Spinal cord (tissue), 10 donors: ENCODE data around the gene MAP1B. TPM values are rescaled to one million over a fixed set of nuclear protein-coding genes. Genes with fewer than 3 reads are reported as not detected.
A peak's percentile ranks its signal among the peaks of the same experiment; 100 is the strongest.

Experiments used
- DNase-seq, 6 donors: peaks; one replicate each; pipeline versions ENCODE4 v3.0.0 to v3.0.0-alpha.2; 2013 to 2015; ENCODE audit warnings: low spot score in 6 of 6, low read depth in 4 of 6
- H3K27ac ChIP-seq: one replicate; pipeline ENCODE4 v1.5.1; 2013; ENCODE audit warnings: low read depth, low read length, control low read depth
- H3K27me3 ChIP-seq: one replicate; pipeline ENCODE4 v1.6.1; 2013; ENCODE audit warnings: low read length; ENCODE audit not compliant: control insufficient read depth, insufficient read depth
- H3K36me3 ChIP-seq: one replicate; pipeline ENCODE4 v1.6.1; 2013; ENCODE audit warnings: low read length; ENCODE audit not compliant: control insufficient read depth, insufficient read depth
- H3K4me1 ChIP-seq: one replicate; pipeline ENCODE4 v1.6.1; 2013; ENCODE audit warnings: low read length; ENCODE audit not compliant: control insufficient read depth, insufficient read depth
- H3K4me3 ChIP-seq: one replicate; pipeline ENCODE4 v1.5.1; 2013; ENCODE audit warnings: low read depth, low read length, control low read depth
- H3K9me3 ChIP-seq: one replicate; pipeline ENCODE4 v1.6.1; 2013; ENCODE audit warnings: low read length; ENCODE audit not compliant: control insufficient read depth, insufficient read depth
- WGBS: methylation state at CpG from one replicate; pipeline ENCODE4 v1.1.5; 2013; ENCODE audit warnings: missing lambda C conversion rate; ENCODE audit not compliant: insufficient coverage; 5-methylcytosine and 5-hydroxymethylcytosine counted together
- polyA plus RNA-seq, 2 donors: library from polyadenylated mRNA; unstranded; fragments of 120-200 nt; gene quantifications; one replicate each; pipeline ENCODE4 v1.2.1, GENCODE V29; 2013; ENCODE audit not compliant: insufficient read length in 2 of 2
- total RNA-seq, 2 donors: library from RNA; depleted of rRNA in 1 of 2; stranded (reverse); fragments of 120-200 nt in 1 of 2; fragments of >200 nt in 1 of 2; gene quantifications; one replicate each; pipeline versions ENCODE4 v1.2.3 to v1.2.4, GENCODE V29; 2013 to 2014
- donor health status: healthy.

The MAP1B gene
- total and polyA plus RNA-seq, 4 donors: 200 to 506 (median 407) TPM

DNA sequence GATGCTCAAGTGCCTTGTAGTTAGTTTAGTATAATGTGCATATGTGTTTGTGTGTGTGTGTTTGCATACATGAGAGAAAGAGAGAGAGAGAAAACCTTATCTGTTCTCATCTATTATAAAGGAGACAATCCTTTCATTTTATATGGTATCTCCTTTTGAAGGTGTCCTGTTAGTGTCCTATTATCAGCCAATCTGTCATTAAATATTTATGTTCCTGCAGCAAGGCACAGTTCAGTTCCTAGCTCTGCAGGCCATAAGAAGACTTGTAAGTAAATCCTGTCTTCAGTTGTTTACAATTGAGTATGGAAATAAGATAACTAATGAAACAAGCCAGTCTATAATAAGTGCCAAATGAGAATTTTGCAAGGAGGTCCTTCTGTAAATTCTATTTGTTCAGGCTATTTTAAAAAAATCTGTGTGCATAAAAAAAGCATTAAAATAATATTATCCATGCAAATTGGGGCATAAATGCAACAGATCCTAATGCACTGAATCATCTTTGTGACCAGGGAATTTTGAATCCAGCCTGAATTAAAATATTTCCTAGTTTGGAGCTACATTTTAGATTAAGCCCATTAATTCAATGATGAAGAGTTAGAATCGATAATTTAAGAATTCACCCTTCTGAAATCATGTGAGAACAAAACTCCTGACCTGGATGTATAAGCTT lies 18.1 kb downstream of the MAP1B start:
- peaks cover 15% of the 10 kb centered on the region for H3K4me1 ChIP-seq
- no peaks in the 10 kb centered on the region for H3K36me3 ChIP-seq
- H3K9me3 ChIP-seq: no peaks in the 10 kb centered on the region
- H3K4me3 ChIP-seq: no peak overlapping the region
- H3K27me3 ChIP-seq: no peaks in the 10 kb centered on the region
- H3K27ac ChIP-seq: no peak overlapping the region
- no peak for DNase-seq
- no CpG with 5 or more reads among the region's 1 CpG for WGBS

- no peaks in the 10 kb centered on the region for H3K9me3 ChIP-seq
- 0% methylated on average over 1 of the region's 1 CpG for WGBS
- H3K4me1 ChIP-seq: peaks cover 8% of the 10 kb centered on the region
- DNase-seq: no peak
- no peaks in the 10 kb centered on the region for H3K27me3 ChIP-seq
- H3K36me3 ChIP-seq: no peaks in the 10 kb centered on the region
- no peak overlapping the region for H3K4me3 ChIP-seq
- H3K27ac ChIP-seq: no peak overlapping the region
These were observed 18.8 kb downstream of the MAP1B start for GRCh38 chr5:72125941-72126620.

DNA sequence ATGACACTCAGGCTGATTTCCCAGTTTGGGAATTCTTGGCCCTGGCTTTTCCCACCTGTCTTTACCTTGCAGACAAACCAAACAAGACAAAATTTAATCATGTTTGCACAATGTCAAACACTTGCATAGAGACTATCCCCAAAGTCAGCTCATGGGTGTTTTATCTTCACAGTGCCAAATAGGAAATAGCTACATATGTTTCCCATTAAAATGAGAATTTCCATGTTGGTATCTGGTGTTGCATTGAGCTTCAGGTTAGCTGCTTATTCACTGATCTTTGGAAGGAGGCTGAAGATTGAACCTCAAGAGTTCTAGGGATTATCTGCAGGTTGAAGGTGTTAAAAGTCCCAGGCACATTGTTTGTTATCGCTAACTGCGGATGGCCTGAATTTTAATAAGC lies 19.5 kb downstream of the MAP1B start:
- Histone ChIP-seq H3K4me3 (no peak overlapping the region), H3K9me3 (no peaks in the 10 kb centered on the region), H3K27ac (no peak overlapping the region), H3K27me3 (no peaks in the 10 kb centered on the region), H3K36me3 (no peaks in the 10 kb centered on the region), H3K4me1 (peaks cover 8% of the 10 kb centered on the region)
- WGBS: no CpG with 5 or more reads among the region's 2 CpGs
- no peak for DNase-seq

GRCh38 chr5:72129725-72130124 lies 22.4 kb downstream of the MAP1B start:
- H3K36me3 ChIP-seq: no peaks in the 10 kb centered on the region
- no peak for DNase-seq
- H3K27me3 ChIP-seq: no peaks in the 10 kb centered on the region
- no peaks in the 10 kb centered on the region for H3K9me3 ChIP-seq
- peaks cover 14% of the 10 kb centered on the region for H3K4me1 ChIP-seq
- no CpG with 5 or more reads among the region's 1 CpG for WGBS
- no peak overlapping the region for H3K27ac ChIP-seq
- H3K4me3 ChIP-seq: no peak overlapping the region

DNA sequence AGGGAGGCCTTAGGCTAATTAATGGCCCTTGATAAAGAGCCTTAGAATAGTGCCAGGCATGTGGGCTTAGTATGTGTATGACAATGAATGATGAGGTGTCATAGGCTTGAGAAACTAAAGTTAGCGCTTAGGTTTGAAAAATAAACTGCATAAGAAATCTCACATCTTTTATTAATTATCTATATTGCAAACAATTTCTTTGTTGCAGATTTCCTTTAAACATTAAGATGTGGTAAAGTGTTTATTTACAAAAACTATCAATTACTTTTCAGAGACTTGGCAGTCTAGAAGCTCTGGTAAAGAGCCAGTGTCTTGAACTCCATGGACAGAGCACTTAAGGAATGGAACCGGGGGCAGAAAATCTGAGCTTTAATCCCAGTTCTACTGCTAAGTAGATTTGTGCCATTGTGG lies 23.1 kb downstream of the MAP1B start:
- peak in 1 of 6 donors; percentile 62 for DNase-seq
- Histone ChIP-seq H3K27me3 (no peaks in the 10 kb centered on the region), H3K27ac (no peak overlapping the region), H3K36me3 (no peaks in the 10 kb centered on the region), H3K4me3 (no peak overlapping the region), H3K4me1 (peaks cover 14% of the 10 kb centered on the region), H3K9me3 (no peaks in the 10 kb centered on the region)
- no CpG with 5 or more reads among the region's 2 CpGs for WGBS

GRCh38 chr5:72133212-72133990 lies 26.1 kb downstream of the MAP1B start:
- Histone ChIP-seq H3K27me3 (no peaks in the 10 kb centered on the region), H3K36me3 (no peaks in the 10 kb centered on the region), H3K27ac (peak overlapping the region; percentile 0), H3K4me1 (peaks cover 11% of the 10 kb centered on the region), H3K4me3 (no peak overlapping the region), H3K9me3 (no peaks in the 10 kb centered on the region)
- DNase-seq: no peak
- WGBS: no CpG with 5 or more reads among the region's 4 CpGs

DNA sequence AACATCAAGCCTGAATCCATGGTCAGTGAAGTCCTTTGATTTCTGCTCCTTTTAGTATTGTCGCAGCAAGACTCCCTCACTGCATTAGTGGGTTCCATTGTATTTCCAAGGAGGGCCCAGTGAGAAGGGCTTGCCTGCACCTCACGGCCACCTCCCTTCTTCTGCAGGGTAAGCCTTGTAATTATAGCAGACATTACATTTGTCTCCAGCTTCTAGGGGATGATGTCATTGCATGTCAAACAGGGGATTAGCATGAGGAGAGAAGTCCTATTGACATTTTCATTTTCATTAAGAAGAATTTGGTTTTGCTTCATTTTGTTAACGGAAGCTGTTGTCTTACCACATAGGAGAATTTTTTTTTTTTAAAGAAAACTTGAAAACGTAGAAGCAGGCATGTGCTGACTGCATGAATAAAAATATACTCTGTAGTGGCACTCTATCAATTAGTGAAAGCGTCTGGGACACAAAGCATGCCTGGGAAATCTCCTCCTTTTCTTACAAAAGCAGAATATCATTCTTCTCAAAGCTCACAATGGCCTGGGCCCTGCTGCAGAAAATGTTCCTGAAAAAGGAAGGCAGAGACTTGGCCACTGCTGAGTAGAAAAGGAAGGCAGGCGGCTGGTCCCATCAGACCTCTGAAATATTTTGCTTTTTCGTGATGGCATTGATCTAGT lies 27.1 kb downstream of the MAP1B start:
- Histone ChIP-seq H3K9me3 (no peaks in the 10 kb centered on the region), H3K36me3 (no peaks in the 10 kb centered on the region), H3K4me3 (no peak overlapping the region), H3K27me3 (no peaks in the 10 kb centered on the region), H3K27ac (peak overlapping the region; percentile 0), H3K4me1 (peaks cover 11% of the 10 kb centered on the region)
- DNase-seq: peak in 2 of 6 donors; percentile 47 to 48
- 40% methylated on average over 1 of the region's 7 CpGs for WGBS

- Histone ChIP-seq H3K9me3 (no peaks in the 10 kb centered on the region), H3K27ac (no peak overlapping the region), H3K4me1 (peaks cover 21% of the 10 kb centered on the region), H3K4me3 (no peak overlapping the region), H3K36me3 (peaks cover 7% of the 10 kb centered on the region), H3K27me3 (no peaks in the 10 kb centered on the region)
- DNase-seq: no peak
- WGBS: no CpG with 5 or more reads among the region's 2 CpGs
These were observed 30.6 kb downstream of the MAP1B start for GRCh38 chr5:72137826-72138409.

DNA sequence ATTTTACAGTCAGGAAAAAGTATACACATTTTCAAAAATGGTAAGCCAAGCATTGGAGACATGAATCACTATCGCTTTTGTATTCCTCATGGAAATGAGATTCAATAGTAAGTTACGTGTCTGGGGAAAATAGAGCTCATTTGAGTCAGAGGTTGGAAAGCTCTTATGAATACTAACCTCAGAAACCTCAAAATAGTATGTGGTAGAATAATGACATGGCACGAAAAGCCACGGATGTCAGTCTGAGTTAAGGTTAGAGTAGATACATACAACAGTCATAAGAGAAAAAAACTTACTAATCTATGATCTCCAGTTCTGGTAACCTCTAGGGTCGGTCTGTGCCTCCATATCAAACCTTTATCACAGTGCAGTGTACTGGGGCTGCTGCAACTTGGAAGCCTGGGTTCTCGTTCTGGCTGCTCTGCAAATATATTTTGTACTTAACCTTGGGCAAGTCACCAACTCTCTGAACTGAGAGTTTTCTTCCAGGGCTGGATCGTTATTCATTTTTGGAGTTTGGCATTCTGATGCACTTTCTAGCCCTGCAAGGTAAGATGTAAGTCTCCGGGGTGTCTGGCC lies 31.8 kb downstream of the MAP1B start:
- H3K27ac ChIP-seq: no peak overlapping the region
- no peaks in the 10 kb centered on the region for H3K9me3 ChIP-seq
- no peaks in the 10 kb centered on the region for H3K27me3 ChIP-seq
- H3K4me1 ChIP-seq: peaks cover 16% of the 10 kb centered on the region
- H3K4me3 ChIP-seq: no peak overlapping the region
- WGBS: 83% methylated on average over 4 of the region's 8 CpGs
- no peak for DNase-seq
- peaks cover 7% of the 10 kb centered on the region for H3K36me3 ChIP-seq
